Keratinocyte (primary cell): ENCODE measurements around the gene MYO15B.

Source experiments
- EZH2 ChIP-seq: IDR thresholded peaks from one replicate; pipeline ENCODE4 v1.6.1; 2012; ENCODE audit warnings: inconsistent platforms, mild to moderate bottlenecking, low read length, moderate library complexity
- TF ChIP-seq, protein P1 (sequence below), 3 experiments: IDR thresholded peaks in 1 of 3; conservative IDR thresholded peaks in 1 of 3; optimal IDR thresholded peaks in 1 of 3; 2 replicates in 2 of 3; 3 replicates in 1 of 3; pipeline versions ENCODE3 to v1.5.1; 2011; ENCODE audit warnings: low read length in 3 of 3, mild to moderate bottlenecking in 3 of 3, moderate library complexity in 2 of 3, control low read depth in 1 of 3, inconsistent platforms in 1 of 3; ENCODE audit not compliant: insufficient read depth in 2 of 3; ENCODE audit errors: extremely low read depth in 1 of 3

DNA sequence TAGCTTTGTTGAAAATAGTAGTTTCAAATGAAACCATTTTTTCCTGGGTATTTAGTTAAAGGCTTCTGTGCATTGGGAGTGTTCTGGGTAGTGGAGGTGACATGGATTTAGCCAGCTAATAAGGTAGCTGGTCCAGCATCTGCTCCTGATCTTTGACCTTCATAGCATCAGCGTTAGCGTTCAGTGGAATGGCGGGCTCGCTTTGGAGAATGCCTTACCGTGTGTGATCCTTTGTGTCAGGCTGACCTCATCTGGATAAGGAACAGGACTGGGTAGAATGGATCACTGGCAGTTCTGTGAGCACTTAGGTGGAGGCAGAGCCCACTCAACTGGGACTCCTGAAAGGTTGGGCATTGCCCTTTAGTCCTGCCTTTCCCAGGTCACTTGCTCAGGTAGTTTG, 83.3 kb downstream of the MYO15B start:
- TF ChIP-seq, protein P1, sequence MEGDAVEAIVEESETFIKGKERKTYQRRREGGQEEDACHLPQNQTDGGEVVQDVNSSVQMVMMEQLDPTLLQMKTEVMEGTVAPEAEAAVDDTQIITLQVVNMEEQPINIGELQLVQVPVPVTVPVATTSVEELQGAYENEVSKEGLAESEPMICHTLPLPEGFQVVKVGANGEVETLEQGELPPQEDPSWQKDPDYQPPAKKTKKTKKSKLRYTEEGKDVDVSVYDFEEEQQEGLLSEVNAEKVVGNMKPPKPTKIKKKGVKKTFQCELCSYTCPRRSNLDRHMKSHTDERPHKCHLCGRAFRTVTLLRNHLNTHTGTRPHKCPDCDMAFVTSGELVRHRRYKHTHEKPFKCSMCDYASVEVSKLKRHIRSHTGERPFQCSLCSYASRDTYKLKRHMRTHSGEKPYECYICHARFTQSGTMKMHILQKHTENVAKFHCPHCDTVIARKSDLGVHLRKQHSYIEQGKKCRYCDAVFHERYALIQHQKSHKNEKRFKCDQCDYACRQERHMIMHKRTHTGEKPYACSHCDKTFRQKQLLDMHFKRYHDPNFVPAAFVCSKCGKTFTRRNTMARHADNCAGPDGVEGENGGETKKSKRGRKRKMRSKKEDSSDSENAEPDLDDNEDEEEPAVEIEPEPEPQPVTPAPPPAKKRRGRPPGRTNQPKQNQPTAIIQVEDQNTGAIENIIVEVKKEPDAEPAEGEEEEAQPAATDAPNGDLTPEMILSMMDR (optimal IDR thresholded peaks at IDR 0.05 in 1 of 3, IDR thresholded peaks at IDR 0.05 in 1 of 3, conservative IDR thresholded peaks at IDR 0.05 in 1 of 3; ENCODE audit: extremely low read depth in 1 of 3, insufficient read depth in 2 of 3, low read length in 3 of 3) = no peak
- no peak for TF ChIP-seq EZH2
